Activated naive CD4-positive, alpha-beta T cell treated with Interleukin-2 at 50 U/mL for 16 hours (primary cell): ENCODE results near the gene CHRM1.

ENCODE experiments used
- DNase-seq: peaks from one replicate; pipeline ENCODE4 v3.0.0-alpha.2; 2020

Gene CHRM1

GRCh38 chr11:62902932-62903331, 18.2 kb downstream of the CHRM1 start:
- DNase-seq, result no peak

DNA sequence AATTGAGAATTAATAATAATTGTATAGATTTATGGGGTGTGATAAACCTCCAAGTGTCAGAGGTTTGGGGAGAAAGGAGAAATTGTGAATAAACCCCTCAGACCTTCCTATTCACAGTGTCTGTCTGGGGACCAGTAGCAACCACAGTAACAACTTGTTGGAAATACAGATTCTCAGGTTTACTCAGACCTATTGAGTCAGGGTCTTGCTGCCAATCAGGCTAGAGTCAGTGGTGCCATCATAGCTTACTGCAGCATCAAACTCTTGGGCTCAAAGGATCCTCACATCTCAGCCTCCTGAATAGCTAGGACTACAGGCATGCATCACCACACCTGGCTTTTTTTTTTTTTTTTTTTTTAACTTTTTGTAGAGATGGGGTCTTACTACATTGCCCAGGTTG, 23.1 kb downstream of the CHRM1 start:
- no peak for DNase-seq

DNA sequence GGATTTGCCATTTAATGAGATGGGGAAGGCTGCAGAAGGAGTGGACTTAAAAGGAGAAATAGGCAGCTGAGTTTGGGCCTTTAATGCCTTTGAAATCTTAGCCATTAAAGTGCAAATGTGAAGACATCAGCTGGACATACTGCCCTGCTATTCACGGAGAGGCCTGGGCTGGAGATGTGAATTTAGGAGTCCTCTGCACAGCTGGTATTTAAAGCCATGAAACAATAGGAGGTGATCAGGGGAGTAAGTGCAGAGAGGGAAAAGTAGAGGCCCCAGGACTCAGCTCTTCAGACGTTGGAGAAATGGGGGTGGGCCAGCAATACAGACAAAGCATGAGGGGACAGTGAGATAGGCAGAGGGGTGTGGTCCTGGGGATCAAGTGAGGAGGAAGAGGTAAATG, 23.9 kb downstream of the CHRM1 start:
- no peak for DNase-seq

DNA sequence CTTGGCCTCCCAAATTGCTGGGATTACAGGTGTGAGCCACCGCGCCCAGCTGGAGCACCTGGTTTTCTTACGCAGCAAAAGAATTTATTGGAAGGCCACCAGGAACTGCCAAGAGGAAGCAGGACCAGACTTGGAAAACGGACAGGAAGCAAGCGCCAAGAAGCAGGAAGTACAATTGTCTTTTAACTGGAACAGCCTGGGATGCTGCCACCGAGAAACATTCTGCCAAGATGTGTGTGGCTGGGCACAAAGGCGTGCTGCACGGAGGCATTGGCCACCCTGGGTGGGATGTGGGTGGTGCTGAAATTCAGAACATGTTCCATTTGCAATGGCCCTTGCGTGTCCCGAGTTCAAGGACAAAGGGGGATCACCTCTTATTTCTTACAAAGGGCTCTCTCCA, 25.1 kb downstream of the CHRM1 start:
- no peak for DNase-seq

GRCh38 chr11:62895501-62895900, 25.7 kb downstream of the CHRM1 start:
- DNase-seq, result no peak

DNA sequence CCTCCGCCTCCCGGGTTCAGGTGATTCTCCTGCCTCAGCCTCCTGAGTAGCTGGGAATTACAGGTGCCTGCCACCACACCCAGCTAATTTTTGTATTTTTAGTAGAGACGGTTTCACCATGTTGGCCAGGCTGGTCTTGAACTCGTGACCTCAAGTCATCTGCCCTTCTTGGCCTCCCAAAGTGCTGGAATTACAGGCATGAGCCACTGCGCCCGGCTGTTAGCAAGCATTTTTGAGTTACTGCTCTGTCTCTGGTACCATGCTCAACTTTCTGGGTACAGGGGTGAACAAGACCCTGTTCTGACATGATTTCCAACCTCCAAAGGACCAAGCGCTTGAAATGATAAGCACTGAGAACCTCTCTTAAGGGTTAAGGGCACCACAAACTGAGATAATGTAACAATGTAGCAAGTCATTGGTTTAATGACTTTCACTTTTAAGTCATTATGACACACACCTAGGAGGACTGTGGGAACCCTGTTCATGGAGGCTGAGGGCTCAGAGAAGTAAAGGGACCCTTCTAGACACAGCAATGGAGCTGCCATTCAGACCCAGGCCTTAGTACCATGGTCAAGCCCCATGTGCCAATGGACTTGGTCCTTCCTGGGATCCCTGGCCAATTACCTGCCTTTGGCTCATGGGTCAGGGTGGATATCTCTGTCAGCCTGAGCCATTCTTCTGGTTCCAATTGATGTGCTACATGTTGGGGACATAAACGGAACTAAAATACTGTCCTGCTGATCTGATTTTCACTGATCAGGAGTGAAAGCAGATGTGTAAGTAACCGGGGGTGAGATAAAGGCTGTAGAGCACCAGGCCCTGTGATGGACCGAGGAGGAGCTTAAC, 28.9 kb downstream of the CHRM1 start:
- no peak for DNase-seq

DNA sequence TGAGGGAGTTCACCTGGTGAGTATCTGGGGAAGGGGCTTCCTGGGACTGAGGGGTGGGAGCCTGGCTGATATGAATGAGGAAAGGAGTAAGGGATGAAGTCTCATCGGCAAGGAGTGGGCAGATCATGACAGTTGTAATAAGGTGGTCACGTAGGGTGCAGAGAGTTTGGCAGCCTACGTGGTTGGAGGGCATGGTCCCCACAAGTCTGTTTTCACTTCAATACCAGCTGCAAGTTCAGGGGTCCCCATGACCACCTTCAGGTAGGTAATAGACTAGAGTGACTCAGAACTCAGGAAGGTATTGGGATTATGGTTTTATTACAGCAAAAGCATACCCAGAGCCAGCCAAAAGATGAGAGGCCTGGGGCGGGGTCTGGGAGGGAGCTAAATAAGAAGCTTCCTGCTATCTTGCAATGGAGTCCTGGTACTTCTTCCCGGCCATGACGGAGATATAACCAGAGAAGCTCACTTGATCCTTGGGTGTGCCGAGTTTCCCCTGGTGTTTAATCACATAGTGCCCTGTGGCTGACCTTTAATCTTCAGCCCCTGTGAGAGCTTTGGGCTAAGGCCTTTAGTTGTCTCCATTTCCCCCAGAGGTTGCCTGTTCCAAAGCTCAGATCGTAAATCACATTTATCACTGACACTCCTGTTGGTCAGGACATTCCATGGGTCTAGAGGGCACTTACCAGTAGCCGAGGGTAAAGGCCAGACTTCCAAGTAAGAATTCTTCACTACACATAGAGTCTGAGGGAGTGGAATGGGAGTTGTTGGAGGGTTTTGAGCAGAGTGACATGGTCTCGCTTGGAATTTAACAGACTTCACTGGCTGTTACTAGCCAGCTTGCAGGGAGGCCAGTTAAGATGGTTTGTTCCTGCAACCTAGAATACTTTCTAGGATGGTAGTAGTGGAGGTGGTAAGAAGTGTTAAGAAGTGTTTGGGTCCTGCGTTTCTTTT, 31.4 kb downstream of the CHRM1 start:
- DNase-seq, result no peak

DNA sequence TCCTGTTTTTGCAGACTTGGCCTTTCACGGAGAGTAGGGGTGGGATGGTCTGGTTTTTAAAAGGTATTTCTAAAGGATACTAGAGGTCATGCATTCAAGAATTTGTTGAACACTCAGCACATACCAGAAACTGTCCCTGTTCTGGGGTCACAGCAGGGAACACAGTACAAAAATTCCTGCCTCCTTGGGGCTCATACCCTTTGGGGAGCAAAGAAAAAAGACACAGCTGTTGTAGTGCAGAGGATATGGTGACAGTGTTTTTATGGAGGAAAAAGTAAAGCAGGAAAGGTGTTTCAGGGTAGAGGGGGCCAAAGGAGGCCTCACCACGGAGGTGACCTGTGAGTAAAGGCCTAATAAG, 32.1 kb downstream of the CHRM1 start:
- DNase-seq, result no peak

GRCh38 chr11:62888406-62888805, 32.8 kb downstream of the CHRM1 start:
- DNase-seq, result no peak

GRCh38 chr11:62885137-62885750, 35.9 kb downstream of the CHRM1 start:
- DNase-seq, result no peak

- DNase-seq, result no peak
Observed at GRCh38 chr11:62883673-62884072, 37.5 kb downstream of the CHRM1 start.

DNA sequence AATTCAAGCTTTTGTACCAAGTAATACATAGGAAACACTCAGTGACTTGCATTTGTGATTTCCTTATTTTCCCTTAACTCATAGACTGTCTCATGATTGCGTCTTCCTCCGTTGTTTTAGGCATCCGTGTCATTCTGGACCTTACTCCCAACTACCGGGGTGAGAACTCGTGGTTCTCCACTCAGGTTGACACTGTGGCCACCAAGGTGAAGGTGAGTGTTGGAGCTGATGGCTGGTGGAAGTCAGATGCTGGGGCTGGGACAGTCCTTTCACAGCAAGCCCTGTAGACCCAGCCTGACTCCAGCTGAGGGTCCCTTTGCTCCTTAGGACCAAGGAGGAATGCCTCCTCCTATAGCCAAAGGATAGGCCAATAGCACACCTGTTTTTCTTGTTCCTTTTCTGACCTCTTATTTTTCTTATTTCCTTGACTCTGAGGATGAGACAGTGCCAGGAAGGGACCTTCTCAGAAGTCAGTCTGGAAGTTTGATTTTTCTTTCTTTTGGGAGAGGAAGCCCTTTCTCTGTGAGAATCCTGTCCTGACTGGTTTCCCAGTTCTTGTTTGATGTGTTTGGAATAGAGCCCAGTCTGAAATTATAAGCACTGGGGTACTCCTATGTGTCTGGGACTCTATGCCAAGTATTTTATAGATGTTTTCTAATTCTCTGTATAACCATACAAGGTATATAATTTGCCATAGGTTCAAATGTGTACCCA, 38.2 kb downstream of the CHRM1 start:
- DNase-seq, result no peak

- DNase-seq, result no peak
Observed at GRCh38 chr11:62882431-62882749, 38.8 kb downstream of the CHRM1 start.

- peak; percentile 97 for DNase-seq
Observed at GRCh38 chr11:62881579-62882430, 39.4 kb downstream of the CHRM1 start.

GRCh38 chr11:62880803-62881578, 40.2 kb downstream of the CHRM1 start, which contains the start of gene SLC3A2:
SLC3A2 (plus strand) TSS chr11:62880896; CDS start chr11:62881024, 128 bp downstream.
- DNase-seq, result peak; percentile 91

DNA sequence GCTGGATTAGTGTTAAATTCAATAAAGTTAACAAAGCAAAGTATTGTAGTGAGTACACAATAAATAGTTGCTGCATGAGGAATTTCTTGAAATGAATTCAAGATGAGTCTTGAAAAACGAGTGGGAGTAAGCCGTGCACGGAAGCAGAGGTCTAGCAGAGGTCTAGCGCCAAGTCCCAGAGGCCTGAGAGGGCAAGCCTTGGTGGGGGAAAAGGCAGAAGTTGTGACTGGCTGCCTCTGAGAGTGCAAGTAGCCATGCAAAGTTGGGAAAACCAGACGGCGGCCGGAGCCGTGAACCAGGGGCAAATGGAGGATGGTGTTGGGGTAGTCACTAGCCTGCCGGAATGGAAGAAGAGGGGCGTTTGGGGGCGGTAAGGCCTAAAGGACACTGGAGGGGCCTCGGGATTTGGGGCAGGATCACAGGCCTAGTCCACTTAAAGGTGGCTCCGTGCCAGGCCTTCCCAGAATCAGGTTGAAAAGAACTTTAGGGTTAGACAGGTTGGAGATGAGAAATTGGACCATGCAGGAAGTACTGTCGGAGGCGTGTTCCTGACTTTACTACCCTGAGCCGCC, 40.8 kb downstream of the CHRM1 start:
- DNase-seq, result peak; percentile 58

DNA sequence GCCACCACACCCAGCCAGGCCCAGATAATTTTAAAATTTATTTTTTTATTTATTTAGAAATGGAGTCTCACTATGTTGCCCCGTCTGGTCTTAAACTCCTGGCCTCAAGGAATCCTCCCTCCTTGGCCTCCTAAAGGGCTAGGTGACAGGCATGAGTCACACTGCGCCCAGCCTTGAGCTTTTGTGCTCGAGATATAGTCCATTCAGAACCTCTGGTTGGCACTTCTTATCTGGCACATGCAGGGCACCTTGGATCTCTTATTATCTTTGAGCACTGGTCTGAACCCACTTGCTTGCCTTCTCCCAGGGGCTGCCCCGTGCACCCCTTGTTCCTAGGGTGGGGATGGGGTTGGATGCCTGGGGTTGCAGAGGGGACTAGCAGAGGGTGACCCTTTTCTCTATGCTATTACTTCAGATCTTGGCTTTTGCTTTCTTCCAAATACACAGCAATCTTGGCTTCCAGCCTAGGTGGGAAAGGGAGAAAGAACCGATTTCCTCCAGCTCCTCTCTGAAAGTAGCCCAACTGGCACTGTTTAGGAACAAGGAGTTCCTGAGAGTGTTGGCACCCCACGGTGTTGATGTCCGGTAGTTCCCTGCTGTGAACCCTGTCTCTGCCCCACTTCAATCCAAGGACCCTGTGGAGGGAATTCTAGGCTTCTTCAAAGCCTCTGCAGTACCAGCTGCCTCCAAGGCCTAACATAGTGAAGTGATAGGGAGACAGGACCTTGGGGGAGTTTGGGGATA, 41.8 kb downstream of the CHRM1 start:
- DNase-seq, result no peak

GRCh38 chr11:62876712-62877111, 44.5 kb downstream of the CHRM1 start:
- no peak for DNase-seq

DNA sequence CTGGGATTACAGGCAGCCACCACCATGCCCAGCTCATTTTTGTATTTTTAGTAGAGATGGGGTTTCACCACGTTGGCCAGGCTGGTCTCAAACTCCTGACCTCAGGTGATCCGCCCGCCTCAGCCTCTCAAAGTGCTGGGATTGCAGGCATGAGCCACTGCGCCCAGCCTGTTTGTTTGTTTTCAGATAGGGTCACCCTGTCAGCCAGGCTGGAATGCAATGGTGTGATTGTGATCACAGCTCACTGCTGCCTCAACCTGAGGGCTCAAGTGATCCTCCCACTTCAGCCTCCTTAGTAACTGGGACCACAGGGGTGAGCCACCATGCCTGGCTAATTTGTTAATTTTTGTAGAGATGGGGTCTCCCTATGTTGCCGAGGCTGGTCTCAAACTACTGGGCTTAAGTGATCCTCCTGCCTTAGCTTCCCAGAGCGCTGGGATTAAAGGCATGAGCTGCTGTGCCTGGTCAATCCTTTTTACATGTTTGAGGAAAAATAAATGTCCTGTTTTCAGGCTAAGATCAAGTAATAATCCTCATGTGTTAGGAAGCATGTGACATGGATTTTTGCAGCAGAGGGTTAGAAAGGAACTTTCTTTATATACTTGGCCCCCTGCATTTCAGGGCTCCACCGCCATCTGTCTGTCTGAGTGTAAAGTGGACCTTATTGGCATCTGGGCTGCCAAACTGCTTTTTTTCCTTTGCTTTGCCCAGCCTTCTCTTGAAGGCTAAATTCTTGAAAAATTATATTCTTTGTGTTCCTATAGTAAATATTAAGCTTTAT, 45.3 kb downstream of the CHRM1 start:
- DNase-seq, result no peak
